GM23248 (cell line): ENCODE data around the gene LCE6A.

Experiments
- EZH2 ChIP-seq: fragments of 200-600 bp; sonication (generic); IDR thresholded peaks from 2 replicates; pipeline ENCODE4 v1.6.1; 2018; ENCODE audit warnings: antibody characterized with exemption, mild to moderate bottlenecking; ENCODE audit not compliant: insufficient read depth, poor library complexity, severe bottlenecking
- EZH2phosphoT487 ChIP-seq: fragments of 200-600 bp; sonication (generic); IDR thresholded peaks from 2 replicates; pipeline ENCODE4 v1.6.1; 2018; ENCODE audit warnings: antibody characterized with exemption, moderate library complexity, mild to moderate bottlenecking, low read depth; ENCODE audit not compliant: insufficient read depth

DNA sequence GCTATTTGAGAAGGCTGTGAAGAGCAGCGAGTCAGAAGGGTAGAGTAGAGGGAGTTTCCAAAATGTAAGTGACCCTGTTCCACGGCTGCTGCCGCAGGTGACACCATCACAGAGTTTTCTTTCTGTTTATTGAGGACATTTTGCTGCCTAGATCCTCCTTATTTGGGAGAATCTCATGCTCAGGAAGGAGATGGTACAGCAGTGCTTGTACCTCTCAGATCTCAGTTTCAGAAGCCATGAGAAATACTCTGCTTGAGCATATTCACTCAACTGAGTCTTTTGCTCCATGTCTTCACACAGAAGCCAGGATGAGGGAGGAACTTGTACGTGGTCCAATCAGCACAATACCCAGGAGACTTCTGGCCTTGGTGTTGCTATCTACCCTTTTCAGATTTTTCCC lies 18.7 kb downstream of the LCE6A start:
- TF ChIP-seq EZH2 (no peak), EZH2phosphoT487 (no peak)
